HepG2 (cell line): ENCODE data around the gene USP5. TPM values are rescaled to one million over a fixed set of nuclear protein-coding genes. Genes with fewer than 3 reads are reported as not detected.

Experiments
- CCAR2 ChIP-seq: fragments of 200-400 bp; formaldehyde crosslinking; optimal IDR thresholded peaks from 2 replicates; pipeline ENCODE3; 2018; ENCODE audit warnings: low read depth, mild to moderate bottlenecking, low read length, moderate library complexity
- ETV5 ChIP-seq: IDR thresholded peaks from 2 replicates; pipeline ENCODE4 v1.6.1; 2018; ENCODE audit warnings: missing biosample characterization, missing genetic modification reagents, inconsistent platforms, borderline replicate concordance
- GTF3A ChIP-seq: sonication (generic); formaldehyde crosslinking; conservative IDR thresholded peaks from 2 replicates; pipeline ENCODE4 v1.4.0; 2020; ENCODE audit warnings: mild to moderate bottlenecking, missing genetic modification reagents
- HNRNPK ChIP-seq: fragments of 200-400 bp; formaldehyde crosslinking; IDR thresholded peaks from 2 replicates; pipeline ENCODE4 v1.6.1; 2018; ENCODE audit warnings: low read length, low read depth, moderate library complexity, mild to moderate bottlenecking; ENCODE audit not compliant: poor library complexity, severe bottlenecking
- MAF1 ChIP-seq: sonication (generic); formaldehyde crosslinking; IDR thresholded peaks from 2 replicates; pipeline ENCODE4 v1.5.0; 2020; ENCODE audit warnings: missing genetic modification reagents, borderline replicate concordance
- MTA1 ChIP-seq: sonication (generic); formaldehyde crosslinking; IDR thresholded peaks from 2 replicates; pipeline ENCODE4 v1.4.0; 2020; ENCODE audit warnings: missing genetic modification reagents, mild to moderate bottlenecking, borderline replicate concordance
- NFATC3 ChIP-seq: sonication (generic); formaldehyde crosslinking; IDR thresholded peaks from 2 replicates; pipeline ENCODE4 v1.5.1; 2020; ENCODE audit warnings: mild to moderate bottlenecking, missing genetic modification reagents
- NFE2L1 ChIP-seq: sonication (generic); formaldehyde crosslinking; IDR thresholded peaks from 2 replicates; pipeline ENCODE4 v1.4.0; 2020; ENCODE audit warnings: missing genetic modification reagents, mild to moderate bottlenecking, borderline replicate concordance
- PCBP2 ChIP-seq: fragments of 200-400 bp; formaldehyde crosslinking; optimal IDR thresholded peaks from 2 replicates; pipeline ENCODE3; 2018; ENCODE audit warnings: low read length, low read depth; ENCODE audit not compliant: poor library complexity, severe bottlenecking
- PHF21A ChIP-seq: sonication (generic); formaldehyde crosslinking; IDR thresholded peaks from 2 replicates; pipeline ENCODE4 v1.5.0; 2020; ENCODE audit warnings: mild to moderate bottlenecking, missing genetic modification reagents
- TOPORS ChIP-seq: sonication (generic); formaldehyde crosslinking; IDR thresholded peaks from 2 replicates; pipeline ENCODE4 v1.8.0; 2023; ENCODE audit warnings: mild to moderate bottlenecking, missing genetic modification reagents
- ZNF431 ChIP-seq: sonication (generic); formaldehyde crosslinking; IDR thresholded peaks from 2 replicates; pipeline ENCODE4 v1.9.0; 2022; ENCODE audit warnings: missing genetic modification reagents, low read depth, mild to moderate bottlenecking, borderline replicate concordance
- ZNF557 ChIP-seq: sonication (generic); formaldehyde crosslinking; IDR thresholded peaks from 2 replicates; pipeline ENCODE4 v1.4.0; 2020; ENCODE audit warnings: missing genetic modification reagents
- ZNF83 ChIP-seq: sonication (generic); formaldehyde crosslinking; IDR thresholded peaks from 2 replicates; pipeline ENCODE4 v1.4.0; 2020; ENCODE audit warnings: missing genetic modification reagents, mild to moderate bottlenecking, borderline replicate concordance
- ZNF883 ChIP-seq: sonication (generic); formaldehyde crosslinking; IDR thresholded peaks from 2 replicates; pipeline ENCODE4 v1.5.1; 2020; ENCODE audit warnings: mild to moderate bottlenecking, missing genetic modification reagents; ENCODE audit errors: not compliant biosample characterization
- ZSCAN25 ChIP-seq: sonication (generic); formaldehyde crosslinking; IDR thresholded peaks from 2 replicates; pipeline ENCODE4 v1.8.0; 2022; ENCODE audit warnings: mild to moderate bottlenecking, missing genetic modification reagents
- polyA plus RNA-seq, 8 experiments: library from polyadenylated mRNA; depleted of rRNA in 3 of 8; stranded (reverse) in 7 of 8; unstranded in 1 of 8; fragments of >200 nt; fragmentation: Illumina TruSeq in 4 of 8; extraction: Trizol in 4 of 8; gene quantifications; 2 replicates each; pipeline versions ENCODE4 v1.2.1 to v1.2.3, GENCODE V29; 2011 to 2016; ENCODE audit warnings: low read depth in 4 of 8, missing spikeins in 1 of 8, mixed read lengths in 1 of 8; ENCODE audit not compliant: insufficient read depth in 1 of 8
- total RNA-seq, 5 experiments: library from RNA; depleted of rRNA; stranded (reverse); fragments of >200 nt; fragmentation: Illumina TruSeq; extraction: Trizol; gene quantifications; 2 replicates each; pipeline ENCODE4 v1.2.3, GENCODE V29; 2016; ENCODE audit warnings: low read depth in 1 of 5
- TF ChIP-seq, protein P1 (sequence below): sonication (generic); formaldehyde crosslinking; IDR thresholded peaks from 2 replicates; pipeline ENCODE4 v1.5.1; 2020; ENCODE audit warnings: mild to moderate bottlenecking, missing genetic modification reagents
- TF ChIP-seq, protein P2 (sequence below): IDR thresholded peaks from 2 replicates; pipeline ENCODE4 v1.6.1; 2016; ENCODE audit warnings: missing compliant biosample characterization, missing genetic modification reagents, borderline replicate concordance
- TF ChIP-seq, protein P3 (sequence below): IDR thresholded peaks from 2 replicates; pipeline ENCODE4 v1.6.1; 2016; ENCODE audit warnings: missing compliant biosample characterization, missing genetic modification reagents, borderline replicate concordance
- TF ChIP-seq, protein P4 (sequence below): sonication (generic); formaldehyde crosslinking; IDR thresholded peaks from 2 replicates; pipeline ENCODE4 v1.5.0; 2020; ENCODE audit warnings: missing genetic modification reagents
- TF ChIP-seq, protein P5 (sequence below): sonication (generic); formaldehyde crosslinking; IDR thresholded peaks from 2 replicates; pipeline ENCODE4 v1.8.1; 2023; ENCODE audit warnings: mild to moderate bottlenecking, missing genetic modification reagents, borderline replicate concordance

Gene USP5
- total and polyA plus RNA-seq, 2 of the 13 experiments (the other 11 are each of a cell fraction or from before 2014, with no cell fraction given), result 39.6 to 56.0 TPM

DNA sequence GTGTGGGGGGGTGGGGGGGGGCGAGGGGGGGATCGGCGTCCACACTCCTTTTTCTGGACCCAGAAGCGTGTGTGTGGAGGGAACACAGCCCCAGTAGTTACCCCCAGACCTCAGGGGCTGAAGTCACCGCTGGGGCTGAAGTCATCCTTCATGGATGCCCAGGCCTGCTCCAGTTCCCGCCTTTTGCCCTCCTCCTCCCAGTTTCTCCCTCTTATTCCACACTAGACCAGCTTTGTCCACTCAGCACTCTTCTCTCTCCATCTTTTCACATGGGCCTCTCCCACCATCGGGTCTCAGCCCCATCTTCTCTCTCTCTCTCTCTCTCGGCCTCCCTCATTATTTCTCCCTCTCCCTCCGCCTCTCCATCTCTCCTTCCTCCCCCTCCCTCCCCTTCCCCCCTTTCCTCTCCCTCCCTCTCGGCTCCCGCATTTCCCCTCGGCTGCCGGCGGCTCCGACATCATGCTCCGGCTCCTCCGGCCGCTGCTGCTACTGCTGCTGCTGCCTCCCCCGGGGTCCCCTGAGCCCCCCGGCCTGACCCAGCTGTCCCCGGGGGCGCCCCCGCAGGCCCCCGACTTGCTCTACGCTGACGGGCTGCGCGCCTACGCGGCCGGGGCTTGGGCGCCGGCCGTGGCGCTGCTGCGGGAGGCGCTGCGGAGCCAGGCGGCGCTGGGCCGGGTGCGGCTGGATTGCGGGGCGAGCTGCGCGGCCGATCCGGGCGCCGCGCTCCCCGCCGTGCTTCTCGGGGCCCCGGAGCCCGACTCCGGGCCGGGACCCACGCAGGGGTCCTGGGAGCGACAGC is 23.8 kb upstream of the USP5 start, which contains the start of gene P3H3 (continued):
- TF ChIP-seq ZNF83 (no peak), GTF3A (CRISPR knock-in tag) (no peak), CCAR2 (no peak), TOPORS (CRISPR knock-in tag) (no peak), ETV5 (CRISPR knock-in tag) (peak; percentile 8; the same call in 1 of the 2 replicates), MTA1 (CRISPR knock-in tag) (no peak), NFE2L1 (CRISPR knock-in tag) (no peak), HNRNPK (peak; percentile 56), ZNF883 (no peak), ZNF431 (no peak), PCBP2 (peak; percentile 50), MAF1 (CRISPR knock-in tag) (no peak), NFATC3 (CRISPR knock-in tag) (no peak), PHF21A (CRISPR knock-in tag) (0 out of 2 replicates have a peak, but pooled peaks have one; percentile 2), ZSCAN25 (CRISPR knock-in tag) (peak; percentile 58; the same call in 1 of the 2 replicates), ZNF557 (CRISPR knock-in tag) (no peak)
- TF ChIP-seq, protein P1, sequence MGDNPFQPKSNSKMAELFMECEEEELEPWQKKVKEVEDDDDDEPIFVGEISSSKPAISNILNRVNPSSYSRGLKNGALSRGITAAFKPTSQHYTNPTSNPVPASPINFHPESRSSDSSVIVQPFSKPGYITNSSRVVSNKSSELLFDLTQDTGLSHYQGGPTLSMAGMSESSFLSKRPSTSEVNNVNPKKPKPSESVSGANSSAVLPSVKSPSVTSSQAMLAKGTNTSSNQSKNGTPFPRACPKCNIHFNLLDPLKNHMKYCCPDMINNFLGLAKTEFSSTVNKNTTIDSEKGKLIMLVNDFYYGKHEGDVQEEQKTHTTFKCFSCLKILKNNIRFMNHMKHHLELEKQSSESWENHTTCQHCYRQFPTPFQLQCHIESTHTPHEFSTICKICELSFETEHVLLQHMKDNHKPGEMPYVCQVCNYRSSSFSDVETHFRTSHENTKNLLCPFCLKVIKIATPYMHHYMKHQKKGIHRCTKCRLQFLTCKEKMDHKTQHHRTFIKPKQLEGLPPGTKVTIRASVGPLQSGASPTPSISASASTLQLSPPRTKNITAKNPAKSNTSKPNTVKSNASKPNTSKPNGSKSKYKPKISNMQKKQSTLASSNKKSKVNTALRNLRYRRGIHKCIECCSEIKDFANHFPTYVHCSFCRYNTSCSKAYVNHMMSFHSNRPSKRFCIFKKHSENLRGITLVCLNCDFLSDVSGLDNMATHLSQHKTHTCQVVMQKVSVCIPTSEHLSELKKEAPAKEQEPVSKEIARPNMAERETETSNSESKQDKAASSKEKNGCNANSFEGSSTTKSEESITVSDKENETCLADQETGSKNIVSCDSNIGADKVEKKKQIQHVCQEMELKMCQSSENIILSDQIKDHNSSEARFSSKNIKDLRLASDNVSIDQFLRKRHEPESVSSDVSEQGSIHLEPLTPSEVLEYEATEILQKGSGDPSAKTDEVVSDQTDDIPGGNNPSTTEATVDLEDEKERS (CRISPR knock-in tag), result no peak
- TF ChIP-seq, protein P2, sequence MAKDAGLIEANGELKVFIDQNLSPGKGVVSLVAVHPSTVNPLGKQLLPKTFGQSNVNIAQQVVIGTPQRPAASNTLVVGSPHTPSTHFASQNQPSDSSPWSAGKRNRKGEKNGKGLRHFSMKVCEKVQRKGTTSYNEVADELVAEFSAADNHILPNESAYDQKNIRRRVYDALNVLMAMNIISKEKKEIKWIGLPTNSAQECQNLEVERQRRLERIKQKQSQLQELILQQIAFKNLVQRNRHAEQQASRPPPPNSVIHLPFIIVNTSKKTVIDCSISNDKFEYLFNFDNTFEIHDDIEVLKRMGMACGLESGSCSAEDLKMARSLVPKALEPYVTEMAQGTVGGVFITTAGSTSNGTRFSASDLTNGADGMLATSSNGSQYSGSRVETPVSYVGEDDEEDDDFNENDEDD (CRISPR knock-in tag), result peak; percentile 56; the same call in 1 of the 2 replicates
- TF ChIP-seq, protein P3, sequence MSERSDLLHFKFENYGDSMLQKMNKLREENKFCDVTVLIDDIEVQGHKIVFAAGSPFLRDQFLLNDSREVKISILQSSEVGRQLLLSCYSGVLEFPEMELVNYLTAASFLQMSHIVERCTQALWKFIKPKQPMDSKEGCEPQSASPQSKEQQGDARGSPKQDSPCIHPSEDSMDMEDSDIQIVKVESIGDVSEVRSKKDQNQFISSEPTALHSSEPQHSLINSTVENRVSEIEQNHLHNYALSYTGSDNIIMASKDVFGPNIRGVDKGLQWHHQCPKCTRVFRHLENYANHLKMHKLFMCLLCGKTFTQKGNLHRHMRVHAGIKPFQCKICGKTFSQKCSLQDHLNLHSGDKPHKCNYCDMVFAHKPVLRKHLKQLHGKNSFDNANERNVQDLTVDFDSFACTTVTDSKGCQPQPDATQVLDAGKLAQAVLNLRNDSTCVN (CRISPR knock-in tag), result no peak
- TF ChIP-seq, protein P4, sequence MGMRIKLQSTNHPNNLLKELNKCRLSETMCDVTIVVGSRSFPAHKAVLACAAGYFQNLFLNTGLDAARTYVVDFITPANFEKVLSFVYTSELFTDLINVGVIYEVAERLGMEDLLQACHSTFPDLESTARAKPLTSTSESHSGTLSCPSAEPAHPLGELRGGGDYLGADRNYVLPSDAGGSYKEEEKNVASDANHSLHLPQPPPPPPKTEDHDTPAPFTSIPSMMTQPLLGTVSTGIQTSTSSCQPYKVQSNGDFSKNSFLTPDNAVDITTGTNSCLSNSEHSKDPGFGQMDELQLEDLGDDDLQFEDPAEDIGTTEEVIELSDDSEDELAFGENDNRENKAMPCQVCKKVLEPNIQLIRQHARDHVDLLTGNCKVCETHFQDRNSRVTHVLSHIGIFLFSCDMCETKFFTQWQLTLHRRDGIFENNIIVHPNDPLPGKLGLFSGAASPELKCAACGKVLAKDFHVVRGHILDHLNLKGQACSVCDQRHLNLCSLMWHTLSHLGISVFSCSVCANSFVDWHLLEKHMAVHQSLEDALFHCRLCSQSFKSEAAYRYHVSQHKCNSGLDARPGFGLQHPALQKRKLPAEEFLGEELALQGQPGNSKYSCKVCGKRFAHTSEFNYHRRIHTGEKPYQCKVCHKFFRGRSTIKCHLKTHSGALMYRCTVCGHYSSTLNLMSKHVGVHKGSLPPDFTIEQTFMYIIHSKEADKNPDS (CRISPR knock-in tag), result no peak
- TF ChIP-seq, protein P5, sequence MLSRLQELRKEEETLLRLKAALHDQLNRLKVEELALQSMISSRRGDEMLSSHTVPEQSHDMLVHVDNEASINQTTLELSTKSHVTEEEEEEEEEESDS (CRISPR knock-in tag), result no peak
